Lower leg skin (tissue), 4 donors: ENCODE results near the gene ZNF407. TPM values are rescaled to one million over a fixed set of nuclear protein-coding genes. Genes with fewer than 3 reads are reported as not detected.

Experiments used
- DNase-seq, 2 donors: peaks; one replicate each; pipeline ENCODE4 v3.0.0-alpha.2; 2019; ENCODE audit warnings: low spot score in 2 of 2
- H3K4me3 ChIP-seq: fragments of 200-600 bp; sonication (generic); 2 replicates; pipeline ENCODE4 v1.5.1; 2017; ENCODE audit warnings: mild to moderate bottlenecking, low read depth; ENCODE audit not compliant: poor library complexity, severe bottlenecking
- POLR2A ChIP-seq, 2 donors: fragments of 450-650 bp; IDR thresholded peaks; one replicate each; pipeline ENCODE4 v1.6.1; 2016 to 2017; ENCODE audit warnings: antibody characterized with exemption in 2 of 2, mild to moderate bottlenecking in 1 of 2, moderate library complexity in 1 of 2
- WGBS, 2 donors: methylation state at CpG; one replicate each; pipeline ENCODE4 v1.1.5; 2018; 5-methylcytosine and 5-hydroxymethylcytosine counted together
- intact Hi-C: fragments of 100-400 bp; cut with DNase I; formaldehyde crosslinking; loops from one replicate; pipeline ENCODE4 v1.15.0; 2023; ENCODE audit warnings: low total_unique reads
- total RNA-seq, 4 donors: library from RNA; depleted of rRNA; stranded (reverse); fragments of >200 nt; gene quantifications; one replicate each; pipeline ENCODE4 v1.1.0, GENCODE V29; 2016
- TF ChIP-seq, protein P1 (sequence below), 3 donors: fragments of 450-650 bp; IDR thresholded peaks; one replicate each; pipeline ENCODE4 v1.5.1; 2016; ENCODE audit warnings: antibody characterized with exemption in 3 of 3, mild to moderate bottlenecking in 3 of 3, moderate library complexity in 2 of 3

ZNF407 gene
- total RNA-seq, 4 donors from 2014 or later: 7.0 to 13.9 (median 10.9) TPM

DNA sequence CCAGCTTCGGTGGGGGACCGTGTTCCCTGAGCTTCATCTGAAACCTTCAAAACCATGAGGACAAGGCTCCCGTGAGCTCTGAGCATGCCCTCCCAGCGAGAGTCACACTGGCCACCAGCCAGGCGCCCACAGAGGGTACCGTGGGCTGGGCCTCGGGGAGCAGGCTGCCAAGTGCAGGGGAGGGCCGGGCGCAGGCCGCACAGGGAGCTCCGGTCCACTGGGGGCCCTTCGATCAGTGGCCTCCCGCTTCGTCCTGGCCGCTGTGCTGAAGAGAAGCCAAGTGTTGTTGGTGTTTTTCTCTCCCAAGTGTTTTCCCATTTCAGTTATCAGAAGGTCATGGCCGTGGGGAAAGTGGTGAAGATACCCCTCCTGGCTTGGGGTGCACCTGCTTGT, 466.8 kb downstream of the ZNF407 start:
- DNase-seq: peak in 1 of 2 donors; percentile 52
- no peak for TF ChIP-seq POLR2A (IDR thresholded peaks at IDR 0.05)
- TF ChIP-seq, protein P1, sequence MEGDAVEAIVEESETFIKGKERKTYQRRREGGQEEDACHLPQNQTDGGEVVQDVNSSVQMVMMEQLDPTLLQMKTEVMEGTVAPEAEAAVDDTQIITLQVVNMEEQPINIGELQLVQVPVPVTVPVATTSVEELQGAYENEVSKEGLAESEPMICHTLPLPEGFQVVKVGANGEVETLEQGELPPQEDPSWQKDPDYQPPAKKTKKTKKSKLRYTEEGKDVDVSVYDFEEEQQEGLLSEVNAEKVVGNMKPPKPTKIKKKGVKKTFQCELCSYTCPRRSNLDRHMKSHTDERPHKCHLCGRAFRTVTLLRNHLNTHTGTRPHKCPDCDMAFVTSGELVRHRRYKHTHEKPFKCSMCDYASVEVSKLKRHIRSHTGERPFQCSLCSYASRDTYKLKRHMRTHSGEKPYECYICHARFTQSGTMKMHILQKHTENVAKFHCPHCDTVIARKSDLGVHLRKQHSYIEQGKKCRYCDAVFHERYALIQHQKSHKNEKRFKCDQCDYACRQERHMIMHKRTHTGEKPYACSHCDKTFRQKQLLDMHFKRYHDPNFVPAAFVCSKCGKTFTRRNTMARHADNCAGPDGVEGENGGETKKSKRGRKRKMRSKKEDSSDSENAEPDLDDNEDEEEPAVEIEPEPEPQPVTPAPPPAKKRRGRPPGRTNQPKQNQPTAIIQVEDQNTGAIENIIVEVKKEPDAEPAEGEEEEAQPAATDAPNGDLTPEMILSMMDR (IDR thresholded peaks at IDR 0.05): no peak
- whole genome bisulfite sequencing, 2 donors: 84 to 92% methylated on average over 14 to 16 of the region's 16 CpGs
- H3K4me3 ChIP-seq: no peak overlapping the region
- intact Hi-C loops: no loop called here

DNA sequence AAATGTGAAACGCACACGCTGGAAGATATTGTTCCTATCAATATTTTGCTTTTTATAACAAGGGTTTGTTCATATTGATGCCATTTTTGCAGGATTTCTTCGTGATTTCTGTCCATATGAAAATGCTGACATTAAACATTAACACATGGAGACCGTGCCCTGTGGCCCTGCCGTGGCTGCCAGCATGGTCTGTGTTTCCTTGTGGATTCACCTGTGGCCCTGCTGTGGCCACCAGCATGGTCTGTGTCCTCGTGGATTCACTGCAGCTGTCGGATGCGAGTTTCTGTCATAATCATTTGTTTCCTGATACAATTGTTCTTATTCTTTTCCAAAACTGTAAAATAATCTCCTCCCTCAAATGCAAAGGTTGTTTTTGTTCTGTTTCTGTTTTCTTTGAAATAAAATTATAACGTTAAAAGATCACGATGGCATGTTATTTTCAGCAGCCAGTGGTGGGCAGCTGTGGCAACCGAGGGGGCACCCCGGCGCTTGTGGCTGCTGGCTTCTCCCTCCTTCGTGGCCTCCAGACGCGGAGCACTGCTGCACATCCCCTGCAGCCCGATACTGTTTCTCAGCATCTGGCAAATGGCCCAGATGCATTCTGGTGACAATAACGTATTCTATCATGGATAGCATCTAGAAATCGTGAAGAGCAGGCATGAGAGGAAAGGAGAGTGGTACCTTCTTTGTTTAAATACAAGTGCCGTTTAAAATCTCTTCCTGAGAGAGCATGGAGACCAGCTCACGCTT, 467.8 kb downstream of the ZNF407 start:
- WGBS, 2 donors: 75 to 80% methylated on average over 21 of the region's 21 CpGs
- no peak overlapping the region for H3K4me3 ChIP-seq
- peak in 1 of 2 donors; percentile 59 for DNase-seq
- TF ChIP-seq, protein P1 (IDR thresholded peaks at IDR 0.05): no peak
- no peak for TF ChIP-seq POLR2A (IDR thresholded peaks at IDR 0.05)
- intact Hi-C loops: no loop called here

DNA sequence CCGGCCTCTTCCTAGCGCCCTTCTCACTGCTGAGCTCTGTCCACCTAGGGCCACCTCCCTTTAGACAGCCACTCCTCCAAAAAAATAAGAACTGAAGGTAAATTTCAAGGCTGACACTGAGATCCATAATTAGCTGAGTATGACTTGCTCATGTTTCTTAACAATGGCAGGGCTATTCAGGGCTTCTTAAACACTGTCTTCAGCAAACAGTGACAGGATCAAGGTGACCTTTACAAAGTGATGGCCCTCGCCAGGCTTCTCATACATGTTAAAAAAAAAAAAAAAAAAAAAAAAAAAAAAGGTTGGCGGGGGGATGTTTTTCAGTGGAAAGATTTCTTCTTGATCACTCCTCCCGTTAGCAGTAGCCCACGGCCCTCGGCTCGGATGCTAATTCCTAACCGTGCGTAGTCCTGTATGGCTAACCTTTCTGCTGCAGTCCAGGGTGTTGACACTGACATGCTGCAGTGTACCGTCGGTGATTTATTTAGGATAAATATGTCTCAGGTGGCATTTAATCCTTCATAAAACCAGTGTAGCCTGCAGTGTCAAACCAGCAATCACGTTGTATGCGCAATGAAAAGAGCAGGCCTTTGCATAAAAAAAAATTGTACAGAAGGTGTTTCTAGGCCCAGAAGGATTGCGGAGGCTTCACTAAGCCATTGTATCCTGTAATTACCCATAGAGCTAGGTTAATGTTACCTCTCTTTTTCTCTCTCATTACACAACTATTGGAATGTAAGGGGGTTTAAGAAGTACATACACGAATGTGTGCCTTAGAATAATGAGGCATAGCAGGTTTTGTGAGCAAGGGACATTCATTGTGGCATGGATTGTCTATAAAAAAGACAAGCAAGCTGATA, 468.6 kb downstream of the ZNF407 start:
- DNase-seq: peak in 1 of 2 donors; percentile 59
- no peak overlapping the region for H3K4me3 ChIP-seq
- 95% methylated on average over 16 of the region's 16 CpGs for WGBS, 2 donors
- TF ChIP-seq, protein P1 (IDR thresholded peaks at IDR 0.05): no peak
- no peak for TF ChIP-seq POLR2A (IDR thresholded peaks at IDR 0.05)
- intact Hi-C loops: no loop called here

DNA sequence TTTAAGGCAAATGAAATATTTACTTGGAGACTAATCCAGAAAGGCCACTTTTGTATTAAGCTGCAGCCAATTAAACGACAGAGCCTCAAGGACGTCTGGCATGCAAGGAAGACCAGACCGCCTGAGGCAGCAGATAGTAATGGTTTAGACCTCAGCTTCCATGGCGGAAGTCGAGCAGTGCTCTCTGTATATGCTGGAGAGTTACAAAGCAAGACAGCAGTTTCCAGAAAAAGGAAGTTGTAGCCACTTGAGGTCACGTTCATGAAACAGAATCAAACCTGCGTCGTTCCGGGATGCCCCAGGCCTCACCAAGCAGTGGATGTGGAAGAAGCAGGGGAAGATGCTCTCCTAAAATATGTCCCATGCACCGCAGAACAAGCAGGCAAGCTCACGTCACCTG, 469.3 kb downstream of the ZNF407 start:
- intact Hi-C loops: no loop called here
- WGBS, 2 donors: 73 to 79% methylated on average over 11 of the region's 11 CpGs

DNA sequence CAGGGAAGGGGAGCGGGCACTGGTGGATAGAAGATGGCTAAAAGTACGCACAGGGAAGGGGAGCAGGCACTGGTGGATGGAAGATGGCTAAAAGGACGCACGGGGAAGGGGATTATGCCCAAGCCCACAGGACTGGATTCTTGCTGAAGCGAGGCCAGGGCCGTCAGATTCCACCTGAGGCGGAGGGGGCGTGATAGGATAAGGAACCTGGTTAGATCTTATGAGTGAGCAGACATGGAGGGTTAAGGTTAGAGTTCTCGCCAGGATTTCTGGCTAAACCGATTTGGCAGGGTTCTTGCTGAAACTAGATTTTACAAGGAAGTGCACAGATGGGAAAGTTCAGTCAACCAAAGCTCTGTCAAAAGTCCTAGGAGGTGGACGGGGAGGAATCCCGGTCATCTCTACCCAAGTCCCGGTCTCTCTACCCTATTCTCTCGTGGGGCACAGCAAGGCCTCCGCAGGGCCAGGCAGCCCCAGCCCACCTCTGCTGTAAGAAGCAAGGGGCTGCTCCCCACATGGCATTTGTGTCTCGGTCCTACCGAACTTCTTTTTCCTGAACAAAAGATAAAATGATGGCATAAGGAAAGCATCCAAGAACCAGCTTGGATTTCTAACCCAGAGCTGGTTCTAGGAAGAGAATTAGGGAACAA, 470.5 kb downstream of the ZNF407 start:
- intact Hi-C loops: no loop called here
- WGBS, 2 donors: 86 to 89% methylated on average over 17 of the region's 17 CpGs
- DNase-seq: peak in 1 of 2 donors; percentile 64
- TF ChIP-seq, protein P1 (IDR thresholded peaks at IDR 0.05): no peak
- TF ChIP-seq POLR2A (IDR thresholded peaks at IDR 0.05): no peak
- H3K4me3 ChIP-seq: no peak overlapping the region

More for the DNA sequence above, 469.3 kb downstream of the ZNF407 start:
- peak in 1 of 2 donors; percentile 46 for DNase-seq
- H3K4me3 ChIP-seq: no peak overlapping the region
- TF ChIP-seq, protein P1 (IDR thresholded peaks at IDR 0.05): no peak
- no peak for TF ChIP-seq POLR2A (IDR thresholded peaks at IDR 0.05)
